ENCODE data around the gene JAKMIP1.

The JAKMIP1 gene

GRCh38 chr4:6137027-6137746 is 63.2 kb downstream of the JAKMIP1 start:
- H4K20me1 ChIP-seq (ENCODE audit: insufficient read depth, low read length, poor library complexity, severe bottlenecking): no peaks in the 10 kb centered on the region
- no peaks in the 10 kb centered on the region for H3K36me3 ChIP-seq (ENCODE audit: insufficient read depth, low read length)
- no peaks in the 10 kb centered on the region for H3F3A ChIP-seq (ENCODE audit: low read depth)
- H3K4me3 ChIP-seq (ENCODE audit: low read length, poor library complexity, severe bottlenecking): no peak overlapping the region
- no peak for TF ChIP-seq EZH2phosphoT487 (IDR thresholded peaks at IDR 0.05; ENCODE audit: borderline replicate concordance)
- TF ChIP-seq CTCF (conservative IDR thresholded peaks at IDR 0.05; ENCODE audit: low read length): no peak
- H3K9me2 ChIP-seq (replicated peaks; ENCODE audit: low read depth, low read length): no peaks in the 10 kb centered on the region
- H3K9me3 ChIP-seq (ENCODE audit: insufficient read depth, low read depth, low read length): no peaks in the 10 kb centered on the region
- no peak overlapping the region for H3K4me2 ChIP-seq (ENCODE audit: low read depth, low read length, poor library complexity, severe bottlenecking)
- H3K9ac ChIP-seq (ENCODE audit: low read depth, low read length, poor library complexity, severe bottlenecking): no peak overlapping the region
- H3K79me2 ChIP-seq (ENCODE audit: insufficient read depth, low read length): no peaks in the 10 kb centered on the region
- H3K27me3 ChIP-seq (ENCODE audit: insufficient read depth, low read length, poor library complexity, severe bottlenecking): no peaks in the 10 kb centered on the region
- no peaks in the 10 kb centered on the region for H3K4me1 ChIP-seq (ENCODE audit: insufficient read depth, low read length, poor library complexity, severe bottlenecking)
- H2AFZ ChIP-seq (ENCODE audit: low read length): no peak overlapping the region

GRCh38 chr4:6134612-6135220 is 65.6 kb downstream of the JAKMIP1 start:
- Histone ChIP-seq H3F3A (ENCODE audit: low read depth) (no peaks in the 10 kb centered on the region), H2AFZ (ENCODE audit: low read length) (no peak overlapping the region), H4K20me1 (ENCODE audit: insufficient read depth, low read length, poor library complexity, severe bottlenecking) (no peaks in the 10 kb centered on the region), H3K4me1 (ENCODE audit: insufficient read depth, low read length, poor library complexity, severe bottlenecking) (no peaks in the 10 kb centered on the region), H3K9ac (ENCODE audit: low read depth, low read length, poor library complexity, severe bottlenecking) (no peak overlapping the region), H3K4me3 (ENCODE audit: low read length, poor library complexity, severe bottlenecking) (no peak overlapping the region), H3K36me3 (ENCODE audit: insufficient read depth, low read length) (no peaks in the 10 kb centered on the region), H3K27me3 (ENCODE audit: insufficient read depth, low read length, poor library complexity, severe bottlenecking) (no peaks in the 10 kb centered on the region), H3K9me3 (ENCODE audit: insufficient read depth, low read depth, low read length) (no peaks in the 10 kb centered on the region), H3K79me2 (ENCODE audit: insufficient read depth, low read length) (no peaks in the 10 kb centered on the region), H3K9me2 (replicated peaks; ENCODE audit: low read depth, low read length) (no peaks in the 10 kb centered on the region), H3K4me2 (ENCODE audit: low read depth, low read length, poor library complexity, severe bottlenecking) (no peak overlapping the region)
- TF ChIP-seq EZH2phosphoT487 (IDR thresholded peaks at IDR 0.05; ENCODE audit: borderline replicate concordance): no peak
- peak; percentile 71 for TF ChIP-seq CTCF (conservative IDR thresholded peaks at IDR 0.05; ENCODE audit: low read length)

GRCh38 chr4:6132716-6133115 is 67.6 kb downstream of the JAKMIP1 start:
- Histone ChIP-seq H3K4me2 (ENCODE audit: low read depth, low read length, poor library complexity, severe bottlenecking) (no peak overlapping the region), H2AFZ (ENCODE audit: low read length) (no peak overlapping the region), H3K27me3 (ENCODE audit: insufficient read depth, low read length, poor library complexity, severe bottlenecking) (no peaks in the 10 kb centered on the region), H3K9ac (ENCODE audit: low read depth, low read length, poor library complexity, severe bottlenecking) (no peak overlapping the region), H3K9me3 (ENCODE audit: insufficient read depth, low read depth, low read length) (no peaks in the 10 kb centered on the region), H3K79me2 (ENCODE audit: insufficient read depth, low read length) (no peaks in the 10 kb centered on the region), H3K4me3 (ENCODE audit: low read length, poor library complexity, severe bottlenecking) (no peak overlapping the region), H3K4me1 (ENCODE audit: insufficient read depth, low read length, poor library complexity, severe bottlenecking) (no peaks in the 10 kb centered on the region), H4K20me1 (ENCODE audit: insufficient read depth, low read length, poor library complexity, severe bottlenecking) (no peaks in the 10 kb centered on the region), H3K9me2 (replicated peaks; ENCODE audit: low read depth, low read length) (no peaks in the 10 kb centered on the region), H3K36me3 (ENCODE audit: insufficient read depth, low read length) (no peaks in the 10 kb centered on the region), H3F3A (ENCODE audit: low read depth) (no peaks in the 10 kb centered on the region)
- no peak for TF ChIP-seq EZH2phosphoT487 (IDR thresholded peaks at IDR 0.05; ENCODE audit: borderline replicate concordance)
- no peak for TF ChIP-seq CTCF (conservative IDR thresholded peaks at IDR 0.05; ENCODE audit: low read length)

Data from Loucy (cell line).